T-helper 1 cell (primary cell): Measurements from ENCODE around the gene CDC14A.
A peak's percentile ranks its signal among the peaks of the same experiment; 100 is the strongest.

Source experiments
- DNase-seq, 5 donors: peaks; one replicate each; pipeline ENCODE4 v3.0.0-alpha.2; 2012 to 2020

The CDC14A gene

DNA sequence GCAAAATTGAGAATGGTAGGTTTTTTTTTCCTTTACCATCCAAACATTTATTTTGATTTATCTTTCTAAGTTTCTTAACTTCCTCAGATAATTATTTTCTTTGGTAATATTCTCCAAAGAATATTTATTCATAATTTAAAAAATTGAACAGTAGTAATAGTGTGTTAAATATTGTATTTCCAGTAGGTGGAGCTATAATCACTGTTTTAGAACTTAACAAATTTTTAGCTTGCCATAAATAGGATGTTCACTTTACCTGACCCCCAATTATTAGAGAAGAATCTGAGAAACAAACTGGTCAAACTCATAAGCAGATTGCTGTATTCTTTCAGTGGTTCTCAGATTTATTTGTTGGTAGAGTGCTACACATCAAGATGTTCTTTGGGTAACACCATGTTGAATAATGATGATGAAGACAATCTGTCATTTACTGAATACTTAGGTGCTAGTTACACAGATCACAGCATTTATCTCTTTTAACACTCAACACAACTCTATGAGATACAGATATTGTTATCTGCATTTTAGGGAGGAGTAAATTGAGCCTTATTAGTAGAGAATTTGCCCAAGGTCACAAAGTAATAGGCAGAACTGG lies 103.3 kb downstream of the CDC14A start:
- no peak for DNase-seq

DNA sequence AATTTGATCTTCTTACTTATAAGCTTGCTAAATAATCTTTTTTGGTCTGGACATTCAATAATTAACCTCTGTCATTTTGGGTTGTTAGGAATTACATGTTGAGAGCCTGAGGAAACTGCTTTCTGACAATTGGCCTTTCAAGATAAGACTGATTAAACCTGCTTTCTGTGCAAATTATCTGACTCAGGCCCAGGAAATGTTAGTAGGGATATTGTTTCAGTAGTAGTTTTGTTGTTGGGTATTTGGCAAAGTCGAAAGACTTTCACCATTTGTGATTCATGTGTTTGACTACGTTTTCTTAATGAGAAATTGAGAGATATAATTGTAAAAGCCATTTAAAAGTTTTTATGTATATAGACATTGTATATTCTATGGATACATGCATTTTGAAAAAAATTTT lies 104.6 kb downstream of the CDC14A start:
- no peak for DNase-seq

DNA sequence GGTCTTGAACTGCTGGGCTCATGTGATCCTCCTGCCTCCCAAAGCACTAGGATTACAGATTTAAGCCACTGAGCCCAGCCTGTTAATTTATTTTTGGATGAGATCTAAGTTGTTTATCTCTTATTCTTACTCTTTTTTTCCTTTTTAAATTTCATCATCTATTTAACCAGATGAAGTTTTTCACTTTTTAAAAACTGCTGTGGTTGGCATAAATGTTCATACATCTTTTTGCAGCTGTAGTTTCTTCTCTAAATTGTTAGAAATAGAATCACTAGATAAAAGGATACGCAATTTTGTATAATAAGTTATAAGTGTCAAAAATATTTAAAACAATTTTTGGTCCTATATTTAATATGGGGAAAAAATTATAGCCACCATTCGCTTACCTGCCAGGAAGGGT lies 105.4 kb downstream of the CDC14A start:
- DNase-seq: no peak

DNA sequence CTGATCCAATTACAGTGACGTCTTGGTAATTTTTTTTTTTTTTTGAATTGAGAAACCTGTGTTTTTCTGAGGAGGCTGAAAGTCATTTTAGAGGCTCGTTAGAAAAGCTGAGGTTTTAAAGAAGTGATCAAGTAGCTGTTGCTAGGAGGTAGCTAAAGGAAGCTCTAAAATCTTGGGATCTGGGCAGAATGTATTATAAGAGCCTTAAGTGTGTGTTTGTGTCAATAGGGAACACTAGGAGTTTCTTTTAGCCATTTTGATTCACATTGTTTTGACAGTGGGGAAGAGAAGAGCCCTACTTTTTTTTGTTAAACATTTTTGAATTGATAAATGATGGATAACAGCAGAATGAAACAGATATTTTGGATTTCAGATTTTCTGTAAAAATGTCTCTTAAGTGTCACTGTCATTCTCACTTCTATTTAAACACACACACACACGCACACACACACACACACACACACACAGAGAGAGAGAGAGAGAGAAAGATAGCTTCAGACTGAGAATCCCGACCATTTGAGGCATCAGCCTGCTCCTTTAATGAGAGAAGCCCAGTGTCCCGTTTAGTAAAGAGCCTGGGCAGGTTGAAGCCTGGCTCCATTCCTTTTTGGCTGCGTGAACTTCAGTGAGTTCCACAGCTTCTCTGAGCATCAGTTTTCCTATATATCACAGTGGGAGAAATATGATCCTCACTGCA lies 106.5 kb downstream of the CDC14A start:
- DNase-seq: no peak

DNA sequence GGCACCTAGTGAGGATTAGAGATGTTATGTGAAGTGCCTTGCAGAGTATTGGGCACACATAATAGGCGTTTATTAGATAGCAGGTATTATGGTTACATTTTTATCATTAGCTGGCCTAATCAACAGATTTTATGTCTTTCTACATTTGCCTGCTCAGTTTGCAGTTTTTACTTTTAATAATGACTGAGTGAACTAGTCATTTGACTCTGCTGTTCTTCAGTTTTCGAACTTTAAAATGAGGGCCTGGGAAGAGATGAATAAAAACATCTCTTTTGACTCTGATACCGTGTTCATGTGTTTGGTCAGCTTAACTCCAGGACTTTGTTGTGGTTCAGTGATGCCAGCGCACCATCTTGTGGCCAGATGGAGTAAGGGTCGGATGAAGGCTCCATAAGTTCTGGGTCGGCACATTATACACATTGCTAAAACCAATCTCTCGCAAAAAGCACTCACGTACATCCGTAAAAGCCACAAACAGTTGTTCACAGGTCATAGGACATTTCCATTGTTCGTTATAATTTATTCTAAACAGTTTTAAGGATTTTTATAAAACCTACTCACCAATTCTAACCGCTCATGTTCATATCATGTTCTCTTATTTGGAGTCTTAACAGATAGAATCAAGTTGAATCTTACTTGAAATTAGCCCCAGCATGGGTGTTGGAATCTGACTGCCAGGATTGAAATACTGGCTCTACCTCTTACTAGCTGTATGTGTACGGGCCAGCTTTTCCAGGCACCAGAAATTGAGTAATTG lies 107.2 kb downstream of the CDC14A start:
- DNase-seq: peak; percentile 25 to 78 (median 48)

DNA sequence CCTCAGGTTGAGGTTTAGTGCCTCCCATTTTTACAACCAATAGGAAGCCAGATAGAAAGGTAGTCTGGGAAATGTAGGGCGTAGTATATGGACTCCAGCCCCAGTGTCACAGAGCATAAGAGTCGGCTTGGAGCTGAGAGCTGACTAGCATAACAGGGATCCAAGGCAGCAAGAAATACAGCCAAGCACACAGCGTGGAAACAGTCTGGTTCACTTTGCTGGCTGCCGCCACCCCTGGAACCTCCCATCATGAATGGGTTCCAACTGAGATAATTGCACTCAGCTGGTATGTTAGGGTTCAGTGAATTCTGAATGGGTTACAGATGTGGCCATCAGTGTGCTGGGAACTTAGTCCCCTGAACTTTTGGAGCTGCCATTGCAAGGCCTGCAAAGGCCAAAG lies 108.9 kb downstream of the CDC14A start:
- DNase-seq: no peak

DNA sequence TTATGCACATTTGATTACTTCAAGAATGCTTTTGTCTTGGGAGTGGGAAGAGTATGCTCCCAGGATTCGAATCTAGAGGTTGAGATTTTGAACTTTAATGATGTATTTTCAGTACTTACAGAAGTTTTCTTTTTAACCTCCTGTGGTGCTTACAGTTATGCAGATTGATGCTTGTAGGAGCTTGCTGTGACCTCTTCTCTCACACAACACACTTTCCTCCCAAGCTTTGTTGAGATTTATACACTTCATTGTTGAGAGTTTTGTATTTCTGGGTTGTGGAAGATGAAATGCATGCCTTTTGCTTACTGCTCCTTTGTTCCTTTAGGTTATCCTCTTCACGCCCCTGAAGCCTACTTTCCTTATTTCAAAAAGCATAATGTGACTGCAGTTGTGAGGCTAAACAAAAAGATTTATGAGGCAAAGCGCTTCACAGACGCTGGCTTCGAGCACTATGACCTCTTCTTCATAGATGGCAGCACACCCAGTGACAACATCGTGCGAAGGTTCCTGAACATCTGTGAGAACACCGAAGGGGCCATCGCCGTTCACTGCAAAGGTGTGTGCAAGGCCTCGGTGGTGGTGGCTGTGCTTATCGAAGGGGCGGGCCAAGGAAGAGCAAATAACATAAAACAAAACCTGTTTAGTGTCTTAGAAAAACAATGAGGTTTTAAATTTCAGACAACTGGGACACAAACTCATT lies 110.2 kb downstream of the CDC14A start:
- DNase-seq: no peak

DNA sequence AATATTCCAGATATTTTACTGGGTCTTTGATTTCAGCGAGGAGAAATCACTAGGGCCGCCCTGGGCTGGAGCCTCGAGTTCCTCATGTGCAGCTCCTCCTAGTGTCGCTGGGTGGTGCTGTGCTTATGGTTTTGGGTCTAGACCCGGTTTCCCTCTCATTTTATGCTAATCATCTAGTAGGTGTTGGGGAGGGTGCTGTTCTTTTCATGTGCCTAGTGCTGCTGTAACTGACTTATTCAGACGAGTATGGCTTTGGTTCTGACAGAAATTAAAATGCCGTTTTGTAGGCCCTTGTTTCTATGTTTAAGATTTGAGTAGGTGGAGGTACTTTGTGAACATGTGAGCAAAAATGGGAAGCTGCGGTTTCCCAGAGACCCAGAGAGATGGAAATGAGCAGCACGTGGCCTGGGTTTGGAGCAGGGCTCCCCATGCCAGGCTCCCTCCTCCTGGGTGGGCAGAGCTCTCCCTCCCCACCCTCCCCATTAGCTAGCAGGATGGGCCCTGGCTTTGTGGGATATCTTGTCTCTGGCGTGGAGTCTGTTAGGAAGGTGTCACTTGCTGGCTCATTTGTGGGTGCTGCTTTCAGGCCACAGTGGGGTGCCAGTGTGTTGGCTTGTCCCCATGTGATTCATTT lies 111.6 kb downstream of the CDC14A start:
- peak in 4 of 5 donors; percentile 28 to 50 (median 38) for DNase-seq

DNA sequence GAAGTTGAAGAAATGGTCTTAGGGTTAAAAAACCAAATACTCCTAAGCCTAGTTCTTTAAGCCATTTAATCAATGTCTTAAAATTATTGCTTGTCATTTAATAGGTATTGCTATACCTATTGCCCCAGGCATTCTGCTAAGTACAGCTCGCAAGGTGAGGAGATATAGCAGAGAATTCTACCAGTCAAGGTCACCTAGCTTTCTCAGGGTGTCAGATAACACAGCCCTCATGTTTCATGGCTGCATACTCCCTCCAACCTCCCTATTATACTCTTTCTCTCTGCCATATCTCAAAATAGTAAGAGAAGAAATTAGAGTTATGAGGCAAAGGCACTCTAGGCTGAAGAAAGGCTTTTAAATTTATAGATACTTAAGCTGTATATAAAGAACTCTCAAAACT lies 117.3 kb downstream of the CDC14A start:
- no peak for DNase-seq

DNA sequence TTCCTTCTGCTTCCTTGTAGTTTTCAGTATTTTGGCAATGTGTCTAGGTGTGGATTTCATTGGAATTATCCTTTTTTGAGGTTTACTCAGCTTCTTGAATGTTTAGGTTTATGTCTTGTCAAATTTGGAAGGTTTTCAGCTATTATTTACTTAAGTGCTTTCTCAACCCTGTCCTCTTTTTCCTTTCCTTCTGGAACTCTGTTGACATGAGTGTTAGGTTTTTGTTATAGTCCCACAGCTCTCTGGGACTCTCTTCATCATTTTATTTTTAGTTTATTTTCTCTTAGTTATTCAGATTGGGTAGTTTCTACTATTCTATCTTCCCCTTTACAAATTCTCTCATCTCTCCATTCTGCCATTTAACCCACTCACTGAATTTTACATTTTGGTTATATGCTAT lies 122.5 kb downstream of the CDC14A start:
- no peak for DNase-seq

DNA sequence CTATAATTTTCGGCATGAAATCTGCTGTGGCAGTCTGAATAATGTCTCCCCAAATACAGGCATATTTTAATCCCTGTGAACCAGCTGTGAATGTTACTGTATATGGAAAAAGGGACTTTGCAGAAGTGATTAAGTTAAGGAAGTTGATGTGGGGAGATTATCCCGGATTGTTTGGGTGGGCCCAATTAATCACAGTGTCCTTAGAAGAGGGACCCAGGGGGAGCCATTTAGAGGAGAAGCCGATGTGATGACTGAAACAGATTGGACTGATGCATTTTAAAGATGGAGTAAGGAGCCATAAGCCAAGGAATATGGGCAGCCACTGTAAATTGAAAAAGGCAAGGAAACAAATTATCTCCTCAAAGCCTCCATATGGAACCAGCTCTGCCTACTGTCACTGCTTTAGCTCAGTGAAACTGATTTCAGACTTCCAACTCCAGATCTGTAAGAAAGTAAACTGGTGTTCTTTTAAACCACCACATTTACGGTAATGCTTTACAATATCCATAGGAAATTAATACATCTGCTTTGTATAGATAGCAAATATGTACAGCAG lies 124.5 kb downstream of the CDC14A start:
- no peak for DNase-seq

DNA sequence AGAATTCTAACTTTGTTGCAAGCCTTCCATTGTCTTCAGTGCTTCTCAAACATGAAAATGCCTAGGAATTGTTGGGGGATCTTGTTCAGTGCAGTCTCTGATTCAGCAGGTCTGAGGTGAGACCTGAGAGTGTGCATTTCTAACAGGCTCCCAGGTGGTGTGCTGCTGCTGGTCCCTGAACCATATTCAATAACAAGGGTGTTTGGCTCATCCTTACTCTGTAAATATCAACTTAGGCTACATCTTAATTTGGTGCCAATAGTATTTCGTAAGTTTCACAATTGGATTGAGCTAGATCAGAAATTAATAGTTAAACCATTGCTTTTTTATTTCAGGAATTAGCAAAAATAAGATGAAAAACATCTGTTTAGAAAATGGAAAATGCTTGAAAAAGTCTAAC lies 126.5 kb downstream of the CDC14A start:
- DNase-seq: no peak

DNA sequence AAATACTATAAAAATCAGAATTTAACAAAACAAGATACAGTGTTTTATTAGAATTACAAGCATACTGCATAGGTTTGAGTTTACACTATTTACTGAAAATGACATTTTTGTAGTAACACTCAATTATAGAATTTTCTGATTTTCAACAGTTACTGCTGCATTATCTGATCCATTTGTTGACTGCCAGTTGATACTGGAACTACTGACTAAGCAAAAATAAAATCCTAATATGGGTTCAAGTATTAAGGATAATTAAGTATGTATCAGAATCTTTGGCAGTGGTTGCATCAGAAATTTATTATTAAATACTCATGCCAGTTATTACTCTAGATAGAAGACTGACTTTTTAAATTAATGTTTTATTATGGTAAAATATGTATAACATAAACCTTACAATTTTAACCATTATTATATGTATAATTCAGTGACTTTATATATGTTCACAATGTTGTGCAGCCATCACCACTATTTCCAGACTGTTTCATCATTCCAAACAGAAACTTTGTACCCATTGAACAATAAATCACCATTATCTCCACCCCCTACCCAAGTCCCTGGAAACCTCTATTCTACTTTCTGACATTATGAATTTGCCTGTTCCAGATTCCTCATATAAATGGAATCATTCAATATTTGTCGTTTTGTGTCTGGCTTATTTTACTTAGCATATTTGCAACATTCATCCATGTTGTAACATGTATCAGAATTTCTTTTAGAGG lies 127.5 kb downstream of the CDC14A start:
- no peak for DNase-seq

DNA sequence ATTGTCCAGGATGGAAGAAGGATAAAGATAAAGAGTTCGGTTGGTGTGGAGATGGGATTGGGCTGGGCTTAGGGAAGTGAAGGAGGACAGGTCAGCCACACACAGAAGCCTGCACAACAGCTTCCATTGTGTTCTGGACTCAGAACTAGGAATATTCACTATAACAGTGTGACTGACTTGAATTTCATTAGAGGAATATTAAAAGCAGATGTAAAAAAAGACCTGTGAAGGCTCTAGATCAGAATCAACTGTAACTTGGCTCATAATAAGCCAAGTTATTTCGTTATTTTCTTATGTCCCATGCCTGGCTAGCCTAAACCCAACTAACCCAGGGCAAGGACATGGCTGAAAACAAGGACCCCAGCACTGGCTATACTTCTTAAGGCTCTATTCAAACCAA lies 129.0 kb downstream of the CDC14A start:
- DNase-seq: no peak

DNA sequence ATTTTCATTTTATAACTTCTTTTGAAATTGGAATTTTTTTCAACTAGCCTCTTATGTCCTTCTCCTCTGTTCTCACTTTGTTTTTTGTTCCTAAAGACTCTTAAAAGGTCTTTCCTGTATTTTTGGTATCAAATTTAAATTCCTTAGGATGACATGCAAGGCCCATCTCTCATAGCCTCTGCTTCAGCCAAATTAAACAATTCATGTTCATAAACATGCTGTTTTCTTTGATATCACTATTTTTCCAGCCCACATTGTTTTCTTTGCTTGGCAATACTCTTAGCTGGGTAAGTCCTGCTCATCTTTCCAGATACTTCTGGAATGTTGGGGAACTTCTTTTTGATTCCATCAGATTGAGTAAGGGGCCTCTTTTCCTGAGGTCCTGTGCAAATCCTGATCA lies 129.9 kb downstream of the CDC14A start:
- no peak for DNase-seq

DNA sequence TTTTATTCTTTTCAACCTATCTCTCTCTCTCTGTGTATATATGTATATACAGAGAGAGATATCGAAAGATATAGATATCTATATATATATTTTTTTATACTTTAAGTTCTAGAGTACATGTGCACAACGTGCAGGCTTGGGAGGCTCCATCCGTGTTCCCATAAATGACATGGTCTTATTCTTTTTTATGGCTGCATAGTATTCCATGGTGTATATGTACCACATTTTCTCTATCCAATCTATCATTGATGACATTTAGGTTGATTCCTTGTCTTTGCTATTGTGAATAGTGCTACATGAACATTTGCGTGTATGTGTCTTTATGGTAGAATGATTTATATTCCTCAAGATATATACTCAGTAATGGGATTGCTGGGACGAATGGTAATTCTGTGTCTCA lies 130.4 kb downstream of the CDC14A start:
- no peak for DNase-seq

DNA sequence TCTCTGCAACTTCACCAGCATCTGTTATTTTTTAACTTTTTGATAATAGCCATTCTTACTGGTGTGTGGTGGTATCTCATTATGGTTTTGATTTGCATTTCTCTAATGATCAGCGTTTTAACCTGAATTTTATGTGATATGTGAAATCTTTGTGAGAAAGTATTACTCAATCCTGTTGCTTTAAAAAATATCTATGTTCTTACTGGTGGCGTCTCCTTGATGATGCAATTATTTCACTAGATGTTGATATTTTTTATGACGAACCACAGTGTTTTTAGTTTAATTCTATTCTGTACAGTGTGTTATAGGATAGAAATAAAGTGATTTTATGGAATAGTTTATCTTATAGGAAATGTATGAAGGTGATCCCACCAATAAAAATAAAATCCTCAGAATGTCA lies 130.9 kb downstream of the CDC14A start:
- DNase-seq: no peak

DNA sequence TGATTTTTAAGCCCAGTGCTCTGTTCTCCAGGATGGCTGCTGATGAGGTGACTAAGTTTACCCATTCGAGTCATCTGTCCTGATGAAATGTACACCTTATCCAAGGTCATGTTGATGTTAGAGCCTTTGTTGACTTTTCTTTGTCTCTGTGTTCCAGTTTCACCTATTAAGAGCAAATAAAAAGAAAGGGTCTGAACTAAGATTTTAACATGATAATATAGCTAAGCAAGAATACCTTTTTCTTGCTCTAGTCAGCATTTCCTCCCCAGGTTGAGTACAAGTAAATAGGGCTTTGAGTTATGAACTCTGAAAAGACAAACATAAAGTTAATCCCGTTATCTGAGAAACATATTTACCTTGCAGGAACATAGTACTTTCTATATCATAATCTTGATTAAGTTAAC lies 133.6 kb downstream of the CDC14A start:
- DNase-seq: no peak

DNA sequence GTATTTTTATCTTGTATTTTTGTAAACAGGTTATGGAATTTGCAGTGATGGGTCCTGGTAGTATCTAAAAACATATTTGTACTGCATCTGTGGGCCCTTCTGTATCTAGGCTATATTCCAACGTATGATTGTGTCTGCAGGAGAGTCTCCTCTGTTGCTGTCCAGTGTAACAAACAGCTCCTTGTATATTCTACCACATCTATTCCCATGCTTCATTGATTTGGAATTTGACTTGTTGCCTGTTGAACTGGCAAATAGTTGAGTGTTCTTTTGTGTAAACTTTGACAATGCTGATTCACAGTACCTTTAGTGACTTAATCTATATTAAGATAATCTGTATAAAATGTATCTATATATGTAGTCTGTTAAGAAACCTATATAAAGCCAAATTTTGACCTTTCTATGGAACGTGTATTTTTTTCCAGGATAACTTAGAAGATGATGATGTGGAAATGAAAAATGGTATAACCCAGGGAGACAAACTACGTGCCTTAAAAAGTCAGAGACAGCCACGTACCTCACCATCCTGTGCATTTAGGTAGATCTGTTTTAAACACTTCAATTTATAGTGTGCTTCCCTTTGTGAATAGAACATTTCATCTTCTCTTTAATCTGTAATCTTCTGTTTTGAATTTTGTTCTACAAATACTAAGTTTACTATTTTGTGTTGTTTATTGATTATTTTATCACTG lies 142.2 kb downstream of the CDC14A start:
- DNase-seq: no peak

DNA sequence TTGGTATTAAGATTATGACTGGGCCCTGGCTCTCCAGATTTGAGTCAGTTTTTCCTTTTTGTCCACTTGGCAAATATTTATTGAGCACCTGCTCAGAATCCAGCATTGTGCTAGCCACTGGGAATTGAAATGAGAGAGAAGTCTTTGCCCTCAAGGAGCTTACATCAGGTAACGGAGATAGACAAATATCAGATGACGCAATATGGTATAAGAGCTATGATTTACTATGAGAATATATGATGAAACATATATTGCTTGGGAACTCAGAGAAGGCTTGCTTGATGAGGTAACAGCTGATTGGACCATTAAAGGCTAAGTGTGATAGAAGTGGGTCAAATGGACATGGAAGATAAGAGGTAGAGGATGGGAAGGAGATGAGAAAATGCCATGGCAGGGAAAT lies 144.6 kb downstream of the CDC14A start:
- DNase-seq: no peak

DNA sequence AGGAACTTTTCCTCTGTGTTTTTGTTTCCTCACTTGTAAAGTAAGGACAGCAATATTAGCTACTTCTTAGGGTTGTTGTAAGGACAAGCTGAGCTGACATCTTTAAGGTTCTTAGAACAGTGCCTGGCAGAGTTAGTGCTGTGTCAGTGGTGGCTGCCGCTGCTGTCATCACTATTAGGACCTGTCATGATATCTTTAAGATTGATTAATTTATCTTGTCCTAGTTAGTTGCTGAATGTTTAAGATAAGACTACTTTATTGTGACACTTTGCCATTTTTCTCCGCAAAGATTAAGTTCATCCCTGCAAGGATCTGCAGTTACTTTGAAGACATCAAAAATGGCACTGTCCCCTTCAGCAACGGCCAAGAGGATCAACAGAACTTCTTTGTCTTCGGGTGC lies 145.5 kb downstream of the CDC14A start:
- DNase-seq: no peak
